A673 (cell line): Measurements from ENCODE around the gene CTNS. TPM values are rescaled to one million over a fixed set of nuclear protein-coding genes. Genes with fewer than 3 reads are reported as not detected.

Experiments
- total RNA-seq: library from RNA; stranded (reverse); gene quantifications from 2 replicates; pipeline ENCODE4 v1.2.3, GENCODE V29; 2021

CTNS gene
- total RNA-seq, 1 experiment from 2014 or later, result 12.6 TPM

Other genes starting within 250 kb of the CTNS start
- gene OR1E1, start 238.3 kb upstream of the CTNS start, total RNA-seq, result not detected in 2 replicates
- not detected in 2 replicates for gene OR3A3, start 225.4 kb upstream of the CTNS start, total RNA-seq
- not detected in 2 replicates for gene OR1E2, start 202.9 kb upstream of the CTNS start, total RNA-seq
- gene SPATA22, start 164.9 kb upstream of the CTNS start, total RNA-seq, result not detected in 2 replicates
- gene ASPA, start 160.8 kb upstream of the CTNS start, total RNA-seq, result not detected in 2 replicates
- gene TRPV3, start 78.9 kb upstream of the CTNS start, total RNA-seq, result 0.13 and 0.24 TPM in 2 replicates
- 1.0 and 1.9 TPM in 2 replicates for gene TRPV1, start 27.3 kb upstream of the CTNS start, total RNA-seq
- 20.0 and 22.2 TPM in 2 replicates for gene SHPK, start 510 bp upstream of the CTNS start, total RNA-seq
- gene TAX1BP3, start 31.8 kb downstream of the CTNS start, total RNA-seq, result 79.0 and 92.5 TPM in 2 replicates
- 68.7 and 70.9 TPM in 2 replicates for gene EMC6, start 32.1 kb downstream of the CTNS start, total RNA-seq
- 0.45 and 1.4 TPM in 2 replicates for gene P2RX5, start 59.4 kb downstream of the CTNS start, total RNA-seq
- gene HASPIN, start 87.1 kb downstream of the CTNS start, total RNA-seq, result 30.1 and 31.4 TPM in 2 replicates
- gene ITGAE, start 164.4 kb downstream of the CTNS start, total RNA-seq, result 52.0 and 60.2 TPM in 2 replicates
- 59.9 and 68.0 TPM in 2 replicates for gene NCBP3, start 209.5 kb downstream of the CTNS start, total RNA-seq